SK-N-SH (cell line): ENCODE data around the gene CD300LG.

ENCODE experiments used
- CTCF ChIP-seq: fragments of 200-600 bp; sonication (generic); IDR thresholded peaks from 2 replicates; pipeline ENCODE4 v1.6.1; 2017; ENCODE audit warnings: antibody characterized with exemption, mild to moderate bottlenecking, moderate library complexity
- EZH2phosphoT487 ChIP-seq: fragments of 200-600 bp; sonication (generic); IDR thresholded peaks from 2 replicates; pipeline ENCODE4 v1.6.1; 2017; ENCODE audit warnings: low read depth, mixed run types, mild to moderate bottlenecking, antibody characterized with exemption, moderate library complexity, borderline replicate concordance
- MEF2A ChIP-seq: IDR thresholded peaks from 2 replicates; pipeline ENCODE4 v1.4.0; 2012; ENCODE audit warnings: low read depth, borderline replicate concordance
- MXI1 ChIP-seq: IDR thresholded peaks from 2 replicates; pipeline ENCODE4 v1.6.1; 2012; ENCODE audit warnings: mild to moderate bottlenecking, low read depth, low read length, improper control_type of control experiment
- NFIC ChIP-seq: IDR thresholded peaks from 2 replicates; pipeline ENCODE4 v1.4.0; 2012; ENCODE audit warnings: borderline replicate concordance
- POLR2AphosphoS5 ChIP-seq: IDR thresholded peaks from 2 replicates; pipeline ENCODE4 v1.6.1; 2012; ENCODE audit warnings: low read depth, low read length
- RAD21 ChIP-seq: IDR thresholded peaks from 2 replicates; pipeline ENCODE4 v1.6.1; 2012; ENCODE audit warnings: mild to moderate bottlenecking, low read length
- RCOR1 ChIP-seq: fragments of 150-350 bp; IDR thresholded peaks from 2 replicates; pipeline ENCODE4 v1.6.1; 2017; ENCODE audit warnings: antibody characterized with exemption, low read length
- SMC3 ChIP-seq: IDR thresholded peaks from 2 replicates; pipeline ENCODE4 v1.6.1; 2012; ENCODE audit warnings: low read depth, low read length, improper control_type of control experiment

GRCh38 chr17:43857957-43858600 lies 11.1 kb downstream of the CD300LG start:
- TF ChIP-seq CTCF (no peak), RAD21 (no peak), POLR2AphosphoS5 (no peak), SMC3 (no peak), RCOR1 (no peak), MXI1 (no peak), MEF2A (no peak), EZH2phosphoT487 (no peak), NFIC (no peak)
